OCI-LY3 (cell line): ENCODE data around the gene PALLD.

ENCODE experiments used
- H2AFZ ChIP-seq: fragments of 200-600, 300-600 bp; shearing (Covaris generic); 2 replicates; pipeline ENCODE4 v1.6.0; 2014; ENCODE audit warnings: antibody characterized with exemption, low read depth, low read length
- H3K27ac ChIP-seq: fragments of 200-600, 300-600 bp; sonication (generic); 2 replicates; pipeline ENCODE4 v1.5.1; 2014; ENCODE audit warnings: mild to moderate bottlenecking, low read length, moderate library complexity, mixed read lengths
- H3K27me3 ChIP-seq: fragments of 200-600, 300-600 bp; sonication (generic); 2 replicates; pipeline ENCODE4 v1.6.1; 2014; ENCODE audit warnings: low read depth, low read length, mixed read lengths
- H3K36me3 ChIP-seq: fragments of 200-600, 300-600 bp; sonication (generic); replicated peaks from 2 replicates; pipeline ENCODE3; 2014; ENCODE audit warnings: low read depth, low read length, mixed read lengths
- H3K4me1 ChIP-seq: fragments of 300-600, 200-600 bp; sonication (generic); 2 replicates; pipeline ENCODE4 v1.6.1; 2014; ENCODE audit warnings: low read length, mixed read lengths
- H3K4me2 ChIP-seq: fragments of 200-600, 300-600 bp; sonication (generic); 2 replicates; pipeline ENCODE4 v1.6.1; 2014; ENCODE audit warnings: low read length, mixed read lengths
- H3K4me3 ChIP-seq: fragments of 300-600, 200-600 bp; sonication (generic); 2 replicates; pipeline ENCODE4 v1.5.1; 2014; ENCODE audit warnings: antibody characterized with exemption, mild to moderate bottlenecking, low read length, moderate library complexity
- H3K79me2 ChIP-seq: fragments of 300-600, 200-600 bp; shearing (Covaris generic); 2 replicates; pipeline ENCODE4 v1.6.1; 2014; ENCODE audit warnings: mild to moderate bottlenecking, low read length, mixed read lengths
- H3K9ac ChIP-seq: fragments of 300-600, 200-600 bp; shearing (Covaris generic); 2 replicates; pipeline ENCODE4 v1.6.0; 2014; ENCODE audit warnings: mild to moderate bottlenecking, low read length, moderate library complexity
- H3K9me3 ChIP-seq: fragments of 200-600, 300-600 bp; shearing (Covaris generic); 2 replicates; pipeline ENCODE4 v1.6.1; 2014; ENCODE audit warnings: low read length, mixed read lengths; ENCODE audit not compliant: insufficient read depth
- H4K20me1 ChIP-seq: fragments of 200-600, 300-600 bp; sonication (generic); 2 replicates; pipeline ENCODE4 v1.6.1; 2016; ENCODE audit warnings: low read length, mixed read lengths; ENCODE audit not compliant: insufficient read depth
- CTCF ChIP-seq: fragments of 200-600, 300-600 bp; sonication (generic); IDR thresholded peaks from 2 replicates; pipeline ENCODE4 v1.5.1; 2014; ENCODE audit warnings: antibody characterized with exemption, low read length, low read depth
- EZH2phosphoT487 ChIP-seq: fragments of 200-600 bp; shearing (Covaris generic); IDR thresholded peaks from 2 replicates; pipeline ENCODE4 v1.6.1; 2018; ENCODE audit warnings: antibody characterized with exemption, mixed run types, low read depth

Gene PALLD

GRCh38 chr4:168748807-168749206, 252.0 kb downstream of the PALLD start:
- Histone ChIP-seq H3K9me3 (no peaks in the 10 kb centered on the region), H3K4me1 (no peaks in the 10 kb centered on the region), H2AFZ (no peak overlapping the region), H3K9ac (no peak overlapping the region), H4K20me1 (no peaks in the 10 kb centered on the region), H3K27ac (no peak overlapping the region), H3K36me3 (no peaks in the 10 kb centered on the region), H3K79me2 (no peaks in the 10 kb centered on the region), H3K4me2 (no peak overlapping the region), H3K4me3 (no peak overlapping the region), H3K27me3 (peaks cover 15% of the 10 kb centered on the region)
- TF ChIP-seq CTCF (no peak), EZH2phosphoT487 (no peak)

- Histone ChIP-seq H3K79me2 (no peaks in the 10 kb centered on the region), H3K4me3 (no peak overlapping the region), H3K27ac (no peak overlapping the region), H3K4me2 (no peak overlapping the region), H2AFZ (no peak overlapping the region), H3K9ac (no peak overlapping the region), H3K27me3 (peaks cover 14% of the 10 kb centered on the region; the same call in 1 of the 2 replicates), H3K4me1 (peaks cover 6% of the 10 kb centered on the region; the same call in 1 of the 2 replicates), H3K9me3 (no peaks in the 10 kb centered on the region), H3K36me3 (no peaks in the 10 kb centered on the region), H4K20me1 (no peaks in the 10 kb centered on the region)
- TF ChIP-seq EZH2phosphoT487 (no peak), CTCF (no peak)
These were observed 254.7 kb downstream of the PALLD start for GRCh38 chr4:168751263-168752225.

DNA sequence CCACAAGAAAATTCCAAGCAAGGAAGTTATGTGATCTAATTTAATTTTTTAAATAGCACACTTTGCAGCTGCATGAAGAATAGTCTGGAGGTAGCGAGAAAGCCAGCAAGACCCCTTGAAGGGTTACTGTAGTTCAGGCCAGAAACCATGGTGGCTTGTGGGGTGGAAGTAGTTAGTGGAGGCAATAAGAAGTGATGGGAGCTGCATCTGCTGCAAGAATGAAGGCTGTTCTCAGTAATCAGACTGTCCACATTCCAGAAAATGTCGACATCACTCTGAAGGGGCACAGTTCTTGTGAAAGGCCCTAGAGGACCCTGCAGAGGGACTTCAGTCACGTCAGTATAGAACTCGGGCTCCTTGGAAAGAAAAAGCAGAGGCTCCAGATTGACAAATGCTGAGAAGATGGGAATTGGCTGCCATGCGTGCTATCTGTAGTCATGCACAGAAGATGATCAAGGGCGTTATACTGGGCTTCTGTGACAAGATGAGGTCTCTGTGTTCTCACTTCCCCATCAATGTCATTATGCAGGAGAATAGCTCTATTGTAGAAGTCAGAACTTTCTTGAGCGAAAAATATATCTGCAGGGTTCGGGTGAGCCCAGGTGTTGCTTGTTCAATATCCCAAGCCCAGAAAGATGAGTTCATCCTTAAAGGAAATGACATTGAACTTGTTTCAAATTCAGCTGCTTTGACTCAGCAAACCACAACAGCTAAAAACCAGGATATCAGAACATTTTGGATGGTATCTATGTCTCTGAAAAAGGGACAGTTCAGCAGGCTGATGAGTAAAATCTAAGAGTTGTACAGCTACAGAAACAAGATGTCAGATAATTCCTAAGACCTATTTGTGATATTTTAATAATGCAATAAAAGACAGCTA, 259.0 kb downstream of the PALLD start:
- Histone ChIP-seq H3K4me2 (no peak overlapping the region), H3K36me3 (no peaks in the 10 kb centered on the region), H2AFZ (no peak overlapping the region), H4K20me1 (no peaks in the 10 kb centered on the region), H3K4me1 (peaks cover 6% of the 10 kb centered on the region; the same call in 1 of the 2 replicates), H3K79me2 (no peaks in the 10 kb centered on the region), H3K9me3 (no peaks in the 10 kb centered on the region), H3K27ac (no peak overlapping the region), H3K9ac (no peak overlapping the region), H3K4me3 (no peak overlapping the region), H3K27me3 (peaks cover 9% of the 10 kb centered on the region; the same call in 1 of the 2 replicates)
- TF ChIP-seq CTCF (no peak), EZH2phosphoT487 (no peak)

DNA sequence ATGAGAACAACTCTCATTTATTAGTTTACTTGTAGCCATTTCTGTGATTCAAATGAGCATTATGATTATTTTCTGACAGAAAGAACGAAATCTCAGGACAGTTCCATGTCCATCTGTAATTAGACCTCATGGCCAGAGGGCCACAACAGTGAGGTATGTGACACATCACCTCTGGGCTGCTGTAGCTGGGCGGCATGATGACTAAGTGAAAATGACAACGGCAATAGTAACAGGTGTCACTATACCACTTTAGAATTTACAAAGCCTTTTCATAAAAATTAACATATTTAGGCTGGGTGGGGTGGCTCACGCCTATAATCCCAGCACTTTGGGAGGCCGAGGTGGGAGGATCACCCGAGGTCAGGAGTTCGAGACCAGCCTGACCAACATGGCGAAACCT, 260.6 kb downstream of the PALLD start:
- H3K27me3 ChIP-seq: peaks cover 9% of the 10 kb centered on the region; the same call in 1 of the 2 replicates
- no peaks in the 10 kb centered on the region for H3K79me2 ChIP-seq
- H3K4me2 ChIP-seq: no peak overlapping the region
- H3K27ac ChIP-seq: no peak overlapping the region
- H3K9me3 ChIP-seq: no peaks in the 10 kb centered on the region
- H3K4me3 ChIP-seq: no peak overlapping the region
- H3K4me1 ChIP-seq: peaks cover 6% of the 10 kb centered on the region; the same call in 1 of the 2 replicates
- no peaks in the 10 kb centered on the region for H3K36me3 ChIP-seq
- TF ChIP-seq EZH2phosphoT487 (no peak), CTCF (no peak)
- no peak overlapping the region for H3K9ac ChIP-seq
- H2AFZ ChIP-seq: no peak overlapping the region
- no peaks in the 10 kb centered on the region for H4K20me1 ChIP-seq
